Muscle layer of duodenum (tissue), 2 donors: ENCODE results near the gene ZNF397.

Experiments
- H3K27ac ChIP-seq: one replicate; pipeline ENCODE4 v1.7.0; 2013; ENCODE audit warnings: mild to moderate bottlenecking, low read length
- H3K27me3 ChIP-seq: one replicate; pipeline ENCODE4 v1.7.0; 2013; ENCODE audit warnings: low read depth, mild to moderate bottlenecking, control low read depth, low read length
- H3K36me3 ChIP-seq, 2 donors: one replicate each; pipeline ENCODE4 v1.7.0; 2013; ENCODE audit warnings: low read length in 2 of 2, control low read depth in 1 of 2, mild to moderate bottlenecking in 1 of 2; ENCODE audit not compliant: insufficient read depth in 2 of 2, control insufficient read depth in 1 of 2
- H3K4me1 ChIP-seq, 2 donors: one replicate each; pipeline ENCODE4 v1.7.0; 2013; ENCODE audit warnings: low read length in 2 of 2, mild to moderate bottlenecking in 2 of 2, control low read depth in 1 of 2, moderate library complexity in 1 of 2; ENCODE audit not compliant: insufficient read depth in 2 of 2, control insufficient read depth in 1 of 2
- H3K4me3 ChIP-seq, 2 donors: one replicate each; pipeline ENCODE4 v1.7.0; 2013; ENCODE audit warnings: low read length in 2 of 2, low read depth in 1 of 2, mild to moderate bottlenecking in 1 of 2
- H3K9me3 ChIP-seq, 2 donors: one replicate each; pipeline ENCODE4 v1.7.0; 2013; ENCODE audit warnings: low read length in 2 of 2, control low read depth in 1 of 2, mild to moderate bottlenecking in 1 of 2; ENCODE audit not compliant: control insufficient read depth in 1 of 2
- donor health status: healthy.

Gene ZNF397

DNA sequence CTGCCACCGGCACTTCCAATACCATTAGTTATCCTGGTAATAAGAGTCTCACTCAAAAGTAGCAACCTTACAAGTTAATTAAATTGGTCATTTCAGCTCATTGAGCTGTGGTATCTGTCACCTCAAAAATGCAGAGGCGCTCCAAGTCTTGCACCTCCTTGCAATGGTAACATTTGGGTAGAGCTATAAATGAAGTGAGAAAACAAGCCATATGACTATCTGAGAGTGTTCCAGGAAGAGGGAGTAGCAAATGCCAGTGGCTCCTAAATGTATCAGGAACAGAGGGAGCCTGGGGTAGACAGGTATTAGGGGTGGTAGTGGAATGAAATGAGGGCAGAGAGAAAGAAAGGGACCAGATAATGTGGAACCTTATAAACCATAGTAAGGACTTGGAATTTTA, 55.2 kb downstream of the ZNF397 start:
- no peak overlapping the region for H3K27ac ChIP-seq
- H3K4me1 ChIP-seq = peaks cover 2 to 10% of the 10 kb centered on the region in 2 donors
- peaks cover 7 to 12% of the 10 kb centered on the region in 2 donors for H3K9me3 ChIP-seq
- no peak overlapping the region for H3K4me3 ChIP-seq
- peaks cover 24 to 50% of the 10 kb centered on the region in 2 donors for H3K36me3 ChIP-seq
- H3K27me3 ChIP-seq = no peaks in the 10 kb centered on the region

DNA sequence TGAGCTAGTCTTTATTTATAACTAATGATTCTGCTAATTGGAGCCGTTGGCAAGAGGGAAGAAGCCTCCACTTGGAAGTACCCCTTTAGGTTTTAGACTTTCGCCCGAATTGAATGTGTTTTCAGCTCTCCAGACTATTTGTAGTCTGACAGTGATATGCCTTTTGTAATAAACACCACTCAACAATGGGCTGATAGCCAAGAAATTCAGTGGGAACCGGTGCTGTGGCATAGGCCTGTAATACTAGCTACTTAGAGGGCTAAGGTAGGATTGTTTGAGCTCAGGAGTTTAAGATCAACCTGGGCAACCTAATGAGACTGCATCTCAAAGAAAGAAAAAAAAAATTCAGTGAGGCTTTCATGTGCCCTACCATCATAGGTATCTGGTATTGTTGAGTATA, 62.8 kb downstream of the ZNF397 start:
- peaks cover 68 to 76% of the 10 kb centered on the region in 2 donors for H3K9me3 ChIP-seq
- H3K36me3 ChIP-seq = peaks cover 40 to 74% of the 10 kb centered on the region in 2 donors
- H3K27ac ChIP-seq = no peak overlapping the region
- H3K27me3 ChIP-seq = no peaks in the 10 kb centered on the region
- H3K4me3 ChIP-seq = peak overlapping the region in 1 of 2 donors; percentile 20
- no peaks in the 10 kb centered on the region for H3K4me1 ChIP-seq

DNA sequence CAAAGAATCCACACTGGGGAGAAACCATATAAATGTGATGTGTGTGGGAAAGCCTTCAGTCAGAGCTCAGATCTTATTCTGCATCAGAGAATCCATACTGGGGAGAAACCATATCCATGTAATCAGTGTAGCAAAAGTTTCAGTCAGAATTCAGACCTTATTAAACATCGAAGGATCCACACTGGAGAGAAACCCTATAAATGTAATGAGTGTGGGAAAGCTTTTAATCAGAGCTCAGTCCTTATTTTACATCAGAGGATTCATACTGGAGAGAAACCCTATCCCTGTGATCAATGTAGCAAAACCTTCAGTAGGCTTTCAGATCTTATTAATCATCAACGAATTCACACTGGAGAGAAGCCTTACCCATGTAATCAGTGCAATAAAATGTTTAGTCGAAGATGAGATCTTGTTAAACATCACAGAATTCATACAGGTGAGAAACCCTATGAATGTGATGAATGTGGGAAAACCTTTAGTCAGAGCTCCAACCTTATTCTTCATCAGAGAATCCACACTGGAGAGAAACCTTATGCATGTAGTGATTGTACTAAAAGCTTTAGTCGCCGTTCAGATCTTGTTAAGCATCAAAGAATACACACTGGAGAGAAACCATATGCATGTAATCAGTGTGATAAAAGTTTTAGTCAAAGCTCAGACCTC, 65.9 kb downstream of the ZNF397 start:
- Histone ChIP-seq H3K9me3 (peaks cover 81 to 85% of the 10 kb centered on the region in 2 donors), H3K4me3 (peak overlapping the region; percentile 16 to 51), H3K4me1 (no peaks in the 10 kb centered on the region), H3K27ac (no peak overlapping the region), H3K27me3 (no peaks in the 10 kb centered on the region), H3K36me3 (peaks cover 35 to 74% of the 10 kb centered on the region in 2 donors)
